NCI-H2107 treated with DMSO at 0.1 percent for 48 hours (cell line): ENCODE data around the gene F9.
"Not testable (repeated sequence)": the region's sequence is repeated elsewhere in the genome, so short reads cannot be mapped to it uniquely, and the experiment has no call there.

Experiments
- DNase-seq: peaks from one replicate; lab custom pipeline; 2025; ENCODE audit not compliant: unreplicated experiment; lab: John Stamatoyannopoulos, UW

The F9 gene

GRCh38 chrX:139530550-139530949, at the start of gene F9:
F9 (plus strand) TSS chrX:139530739; CDS start chrX:139530765, 26 bp downstream.
- DNase-seq: no peak

GRCh38 chrX:139483699-139484098, 46.8 kb upstream of the F9 start:
- DNase-seq: no peak

- no peak for DNase-seq
Measured at GRCh38 chrX:139484591-139484990, 45.9 kb upstream of the F9 start.

GRCh38 chrX:139495324-139495723, 35.2 kb upstream of the F9 start:
- DNase-seq: no peak

GRCh38 chrX:139506333-139506732, 24.2 kb upstream of the F9 start:
- no peak for DNase-seq

- no peak for DNase-seq
Measured at GRCh38 chrX:139508099-139508498, 22.4 kb upstream of the F9 start.

GRCh38 chrX:139518475-139518874, 12.1 kb upstream of the F9 start:
- DNase-seq: no peak

- DNase-seq: not testable (repeated sequence)
Measured at GRCh38 chrX:139528829-139529228, 1.7 kb upstream of the F9 start.

- no peak for DNase-seq
Measured at GRCh38 chrX:139532834-139533233, 2.3 kb downstream of the F9 start.

- no peak for DNase-seq
Measured at GRCh38 chrX:139533444-139533843, 2.9 kb downstream of the F9 start.

GRCh38 chrX:139538907-139539790, 8.6 kb downstream of the F9 start:
- DNase-seq: no peak

GRCh38 chrX:139542652-139543051, 12.1 kb downstream of the F9 start:
- no peak for DNase-seq

- DNase-seq: no peak
Measured at GRCh38 chrX:139543920-139544319, 13.4 kb downstream of the F9 start.

- no peak for DNase-seq
Measured at GRCh38 chrX:139544591-139544990, 14.1 kb downstream of the F9 start.

- DNase-seq: no peak
Measured at GRCh38 chrX:139554376-139554775, 23.8 kb downstream of the F9 start.

GRCh38 chrX:139554991-139555675, 24.6 kb downstream of the F9 start:
- no peak for DNase-seq

GRCh38 chrX:139559383-139560042, 29.0 kb downstream of the F9 start:
- DNase-seq: peak; percentile 8

GRCh38 chrX:139560221-139560620, 29.7 kb downstream of the F9 start:
- DNase-seq: no peak

- no peak for DNase-seq
Measured at GRCh38 chrX:139563251-139563650, 32.7 kb downstream of the F9 start.

GRCh38 chrX:139566981-139567380, 36.4 kb downstream of the F9 start:
- no peak for DNase-seq

- DNase-seq: no peak
Measured at GRCh38 chrX:139581068-139581467, 50.5 kb downstream of the F9 start.

GRCh38 chrX:139585613-139586012, 55.1 kb downstream of the F9 start:
- DNase-seq: no peak
